GM06990 (cell line): Measurements from ENCODE around the gene GPR156.

Experiments used
- DNase-seq: peaks from one replicate; pipeline ENCODE4 v3.0.0-alpha.2; 2011; ENCODE audit not compliant: insufficient read length; ENCODE audit errors: extremely low read depth
- H3K27me3 ChIP-seq: replicated peaks from 2 replicates; pipeline ENCODE4 v1.6.0; 2011; ENCODE audit warnings: low read length; ENCODE audit not compliant: control insufficient read depth, insufficient read depth
- H3K36me3 ChIP-seq: 2 replicates; pipeline ENCODE4 v1.5.1; 2011; ENCODE audit warnings: low read length; ENCODE audit not compliant: control insufficient read depth, insufficient read depth
- H3K4me3 ChIP-seq: replicated peaks from 2 replicates; pipeline ENCODE4 v1.5.1; 2011; ENCODE audit warnings: low read depth, mild to moderate bottlenecking, control low read depth, low read length
- TF ChIP-seq, protein P1 (sequence below): IDR thresholded peaks from 2 replicates; pipeline ENCODE4 v1.5.1; 2011; ENCODE audit warnings: low read length, control low read depth, mild to moderate bottlenecking, inconsistent platforms; ENCODE audit not compliant: insufficient read depth, poor library complexity, severe bottlenecking

GPR156 gene

DNA sequence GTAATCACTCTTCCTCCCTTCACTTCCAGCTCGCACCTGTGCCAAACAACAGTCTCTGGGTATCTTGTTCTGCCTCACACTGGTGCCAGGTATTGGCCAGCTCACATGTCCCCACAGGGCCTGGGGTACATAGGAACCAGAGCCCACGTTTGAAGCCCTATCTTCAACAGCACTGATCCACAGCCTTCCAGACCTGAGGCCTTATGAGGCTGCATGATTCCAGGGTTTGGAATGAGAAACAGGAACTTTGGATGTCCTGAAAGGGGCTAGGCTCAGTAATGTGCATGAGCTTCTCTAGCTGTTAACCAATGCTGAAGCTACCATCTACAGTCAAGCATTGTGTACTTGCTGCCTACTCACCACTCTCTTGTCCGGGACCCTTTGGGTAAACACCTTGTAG lies 92.4 kb downstream of the GPR156 start:
- Histone ChIP-seq H3K4me3 (no peak overlapping the region), H3K27me3 (no peaks in the 10 kb centered on the region), H3K36me3 (no peaks in the 10 kb centered on the region)
- DNase-seq = no peak
- TF ChIP-seq, protein P1, sequence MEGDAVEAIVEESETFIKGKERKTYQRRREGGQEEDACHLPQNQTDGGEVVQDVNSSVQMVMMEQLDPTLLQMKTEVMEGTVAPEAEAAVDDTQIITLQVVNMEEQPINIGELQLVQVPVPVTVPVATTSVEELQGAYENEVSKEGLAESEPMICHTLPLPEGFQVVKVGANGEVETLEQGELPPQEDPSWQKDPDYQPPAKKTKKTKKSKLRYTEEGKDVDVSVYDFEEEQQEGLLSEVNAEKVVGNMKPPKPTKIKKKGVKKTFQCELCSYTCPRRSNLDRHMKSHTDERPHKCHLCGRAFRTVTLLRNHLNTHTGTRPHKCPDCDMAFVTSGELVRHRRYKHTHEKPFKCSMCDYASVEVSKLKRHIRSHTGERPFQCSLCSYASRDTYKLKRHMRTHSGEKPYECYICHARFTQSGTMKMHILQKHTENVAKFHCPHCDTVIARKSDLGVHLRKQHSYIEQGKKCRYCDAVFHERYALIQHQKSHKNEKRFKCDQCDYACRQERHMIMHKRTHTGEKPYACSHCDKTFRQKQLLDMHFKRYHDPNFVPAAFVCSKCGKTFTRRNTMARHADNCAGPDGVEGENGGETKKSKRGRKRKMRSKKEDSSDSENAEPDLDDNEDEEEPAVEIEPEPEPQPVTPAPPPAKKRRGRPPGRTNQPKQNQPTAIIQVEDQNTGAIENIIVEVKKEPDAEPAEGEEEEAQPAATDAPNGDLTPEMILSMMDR = no peak

DNA sequence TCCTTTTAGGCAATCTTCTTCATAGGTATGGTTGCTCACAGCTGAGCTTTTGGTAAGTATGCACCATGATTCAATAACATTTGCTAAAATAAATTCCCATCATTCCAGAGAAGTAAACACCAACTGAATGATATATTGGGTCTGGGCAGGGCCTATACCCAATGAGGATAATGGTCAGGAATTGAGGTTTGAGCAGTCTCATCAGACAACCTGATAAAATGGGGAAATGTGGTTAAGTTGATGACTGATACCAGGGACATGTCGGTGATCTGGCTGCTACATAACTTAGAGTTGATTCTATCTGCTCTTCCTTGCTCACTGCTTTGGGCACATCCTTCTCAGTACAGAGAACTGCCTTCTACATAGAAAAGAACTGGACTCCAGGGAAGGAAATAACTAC lies 92.9 kb downstream of the GPR156 start:
- H3K4me3 ChIP-seq = no peak overlapping the region
- TF ChIP-seq, protein P1 = no peak
- no peaks in the 10 kb centered on the region for H3K27me3 ChIP-seq
- DNase-seq = no peak
- H3K36me3 ChIP-seq = no peaks in the 10 kb centered on the region

DNA sequence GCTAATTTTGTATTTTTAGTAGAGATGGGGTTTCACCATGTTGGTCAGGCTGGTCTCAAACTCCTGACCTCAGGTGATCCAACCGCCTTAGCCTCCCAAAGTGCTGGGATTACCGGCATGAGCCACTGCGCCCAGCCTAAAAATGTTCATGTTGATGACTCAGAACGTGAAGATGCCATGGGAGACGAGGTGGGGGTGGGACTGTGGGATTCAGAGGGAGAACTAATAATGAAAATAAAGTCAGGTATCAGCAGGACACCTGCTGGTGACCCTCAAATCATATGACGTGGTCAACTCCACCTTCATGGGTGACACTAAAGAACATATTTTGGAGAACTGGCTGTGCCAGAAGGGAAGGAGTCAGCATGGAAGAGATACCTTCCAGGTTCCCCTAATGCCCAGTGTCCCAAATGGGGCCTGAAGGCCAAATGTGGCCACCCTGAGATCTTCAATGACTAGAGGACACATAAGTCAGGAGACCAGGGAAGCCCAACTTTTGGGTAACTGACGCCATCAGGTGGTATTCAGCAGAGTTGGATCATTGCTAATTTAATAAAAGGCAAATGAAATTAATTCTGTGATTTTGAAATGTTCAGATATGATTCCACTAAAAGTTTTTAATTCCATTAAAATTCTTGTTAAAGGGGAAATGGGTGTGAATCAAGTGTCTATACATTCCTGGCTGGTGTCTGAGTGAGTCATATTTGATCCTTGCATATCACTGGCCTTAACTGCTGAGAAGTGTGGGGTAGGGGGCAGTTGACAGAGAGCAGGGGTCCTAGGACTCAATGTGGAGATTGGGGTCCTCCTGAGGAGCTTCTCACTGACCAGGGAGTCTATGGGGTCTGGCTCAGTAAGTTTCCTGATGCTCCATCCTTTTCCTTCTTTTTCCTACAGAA lies 102.2 kb downstream of the GPR156 start:
- no peaks in the 10 kb centered on the region for H3K27me3 ChIP-seq
- H3K36me3 ChIP-seq = no peaks in the 10 kb centered on the region
- no peak overlapping the region for H3K4me3 ChIP-seq
- DNase-seq = no peak
- TF ChIP-seq, protein P1 = peak; percentile 23

DNA sequence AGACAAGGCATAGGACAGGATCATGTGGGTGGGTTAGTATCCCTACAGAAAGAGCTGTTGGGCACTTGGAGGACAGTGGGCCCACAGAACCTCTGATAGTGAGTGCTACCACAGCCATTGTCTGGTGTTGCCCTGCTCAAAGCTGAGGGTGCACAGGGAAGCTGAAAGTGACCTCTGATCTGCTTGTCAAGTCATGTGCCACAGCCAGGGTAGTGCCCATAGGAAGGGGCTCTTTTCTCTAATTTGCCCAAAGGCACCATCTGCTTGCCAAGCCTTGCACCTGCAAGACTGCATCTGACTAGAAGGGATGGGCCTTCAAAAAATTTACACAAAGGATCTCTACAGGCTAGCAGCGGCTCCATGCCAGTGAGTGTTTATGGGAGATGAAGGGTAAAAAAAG lies 103.4 kb downstream of the GPR156 start:
- Histone ChIP-seq H3K4me3 (no peak overlapping the region), H3K27me3 (no peaks in the 10 kb centered on the region), H3K36me3 (no peaks in the 10 kb centered on the region)
- no peak for DNase-seq
- TF ChIP-seq, protein P1 = no peak

DNA sequence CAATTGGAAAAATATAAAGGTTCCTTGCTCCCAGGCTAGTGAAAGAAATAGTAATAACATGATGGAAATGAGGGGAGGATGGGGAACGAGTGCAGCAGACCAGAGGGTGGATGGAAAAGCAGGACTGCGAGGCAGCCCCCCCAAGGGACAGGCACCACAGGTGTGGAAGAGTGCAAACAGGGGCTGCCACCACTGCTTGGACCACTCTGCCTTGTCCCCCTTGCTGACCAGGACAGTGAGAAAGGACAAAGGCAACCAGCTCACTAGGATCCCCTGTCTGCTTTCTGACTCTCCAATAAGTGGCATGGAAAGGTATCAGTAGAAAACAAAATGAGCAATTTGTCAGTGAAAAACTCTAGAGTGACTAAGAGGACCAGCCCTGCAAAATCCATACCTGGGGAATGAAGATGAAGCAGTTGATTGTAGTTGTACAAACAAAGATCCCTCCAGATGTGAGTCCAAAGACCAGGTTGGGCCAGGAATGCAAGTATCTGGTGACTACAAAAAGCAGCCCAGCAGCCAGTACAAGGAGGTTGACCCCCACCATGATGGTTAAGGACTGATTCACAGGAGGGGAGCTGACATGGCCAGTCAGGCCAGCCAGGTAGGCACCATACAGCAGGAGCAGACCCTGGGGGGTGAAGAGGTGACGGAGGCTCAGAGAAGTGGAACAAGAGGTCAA lies 104.2 kb downstream of the GPR156 start:
- TF ChIP-seq, protein P1 = no peak
- no peaks in the 10 kb centered on the region for H3K27me3 ChIP-seq
- no peaks in the 10 kb centered on the region for H3K36me3 ChIP-seq
- DNase-seq = no peak
- H3K4me3 ChIP-seq = no peak overlapping the region
